CD8-positive, alpha-beta memory T cell (primary cell): ENCODE results near the gene MOB3A. TPM values are rescaled to one million over a fixed set of nuclear protein-coding genes. Genes with fewer than 3 reads are reported as not detected.

Experiments used
- CTCF ChIA-PET: fragments of 350-600 bp; sonication (Branson Sonifier 250); formaldehyde crosslinking; loops from one replicate; lab custom pipeline; 2021; ENCODE audit warnings: antibody characterized with exemption; lab: Charles Lee
- POLR2A ChIA-PET: fragments of 350-600 bp; sonication (Branson Sonifier 250); formaldehyde crosslinking; loops from one replicate; lab custom pipeline; 2021; ENCODE audit warnings: antibody characterized with exemption; lab: Charles Lee
- DNase-seq, 5 donors: peaks; one replicate each; pipeline versions ENCODE4 v3.0.0 to v3.0.0-alpha.2; 2020 to 2022; ENCODE audit warnings: mixed read lengths in 1 of 5
- H3K27ac ChIP-seq: one replicate; pipeline ENCODE4 v1.7.0; 2013; ENCODE audit warnings: low read depth, mild to moderate bottlenecking, low read length, moderate library complexity
- H3K27me3 ChIP-seq: 2 replicates; pipeline ENCODE4 v1.7.0; 2013; ENCODE audit warnings: low read length, mild to moderate bottlenecking; ENCODE audit not compliant: insufficient read depth, poor library complexity, severe bottlenecking
- H3K36me3 ChIP-seq: 2 replicates; pipeline ENCODE4 v1.7.0; 2013; ENCODE audit warnings: mild to moderate bottlenecking, low read length, moderate library complexity; ENCODE audit not compliant: insufficient read depth
- H3K4me1 ChIP-seq: 2 replicates; pipeline ENCODE4 v1.7.0; 2013; ENCODE audit warnings: mild to moderate bottlenecking, low read length, moderate library complexity; ENCODE audit not compliant: insufficient read depth
- H3K4me3 ChIP-seq: 2 replicates; pipeline ENCODE4 v1.7.0; 2013; ENCODE audit warnings: mild to moderate bottlenecking, low read length
- H3K9me3 ChIP-seq: 2 replicates; pipeline ENCODE4 v1.7.0; 2013; ENCODE audit warnings: mild to moderate bottlenecking, low read length
- H3K27ac Mint-ChIP-seq, 8 donors: one replicate each; pipeline ENCODE4 v1.8.0; 2020 to 2021; ENCODE audit warnings: mixed read lengths in 8 of 8, mild to moderate bottlenecking in 6 of 8, inconsistent platforms in 3 of 8, moderate library complexity in 3 of 8
- H3K27me3 Mint-ChIP-seq, 2 donors: one replicate each; pipeline ENCODE4 v1.8.0; 2020 to 2021; ENCODE audit warnings: mixed read lengths in 2 of 2, mild to moderate bottlenecking in 1 of 2, moderate library complexity in 1 of 2
- H3K36me3 Mint-ChIP-seq, 3 donors: one replicate each; pipeline ENCODE4 v1.8.0; 2020 to 2021; ENCODE audit warnings: mixed read lengths in 3 of 3, inconsistent platforms in 1 of 3, mild to moderate bottlenecking in 1 of 3
- H3K4me1 Mint-ChIP-seq, 3 donors: one replicate each; pipeline ENCODE4 v1.8.0; 2020 to 2021; ENCODE audit warnings: mixed read lengths in 3 of 3, inconsistent platforms in 1 of 3, mild to moderate bottlenecking in 1 of 3
- H3K4me3 Mint-ChIP-seq, 7 donors: one replicate each; pipeline ENCODE4 v1.8.0; 2020 to 2021; ENCODE audit warnings: mixed read lengths in 7 of 7, mild to moderate bottlenecking in 6 of 7, moderate library complexity in 4 of 7, inconsistent platforms in 2 of 7
- H3K9me3 Mint-ChIP-seq, 5 donors: one replicate each; pipeline ENCODE4 v1.8.0; 2020 to 2022; ENCODE audit warnings: mixed read lengths in 5 of 5, mild to moderate bottlenecking in 3 of 5, moderate library complexity in 2 of 5, inconsistent platforms in 1 of 5
- polyA plus RNA-seq: library from polyadenylated mRNA; unstranded; fragments of 300-500 nt; fragmentation: Illumina TruSeq; gene quantifications from one replicate; pipeline ENCODE4 v1.2.3, GENCODE V29; 2021
- total RNA-seq, 2 experiments: library from RNA; stranded (reverse); gene quantifications; one replicate each; pipeline ENCODE4 v1.2.3, GENCODE V29; 2021

MOB3A gene
- total and polyA plus RNA-seq, 3 experiments from 2014 or later, result 106 to 188 (median 171) TPM

DNA sequence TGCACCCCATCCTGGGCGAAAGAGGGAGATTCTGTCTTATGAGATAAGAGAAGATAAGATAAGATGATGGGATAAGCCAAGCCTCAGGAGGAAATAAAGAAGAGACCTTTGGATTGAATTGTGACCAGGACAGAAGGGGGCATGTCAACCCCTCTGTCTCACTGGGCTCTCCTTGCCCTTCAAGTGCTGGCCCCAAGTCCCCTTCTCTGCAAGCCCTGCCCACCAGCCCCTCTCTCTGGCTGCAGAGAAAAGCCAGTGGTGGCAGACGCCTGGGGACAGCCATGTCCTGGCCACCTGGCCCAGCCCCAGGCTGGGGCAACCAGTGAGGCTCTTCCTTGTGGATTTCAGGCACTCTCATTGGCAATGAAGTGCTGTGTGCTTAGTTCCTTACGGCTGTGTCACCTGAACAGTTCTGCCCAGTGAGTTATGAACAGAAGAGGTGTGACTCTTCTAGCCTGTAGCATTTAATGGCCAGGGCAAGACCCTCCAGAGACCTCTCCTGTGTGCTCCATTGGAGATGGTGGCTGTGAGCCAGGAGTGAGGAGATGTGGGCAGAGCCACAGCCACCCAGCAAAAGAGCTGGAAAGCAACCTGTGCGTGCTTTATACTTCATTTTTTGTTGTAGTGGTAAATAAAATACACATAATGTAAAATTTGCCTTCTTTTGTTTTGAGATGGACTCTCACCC, 74.5 kb downstream of the MOB3A start:
- Histone ChIP-seq H3K27me3 (no peaks in the 10 kb centered on the region), H3K9me3 (no peaks in the 10 kb centered on the region), H3K36me3 (no peaks in the 10 kb centered on the region), H3K27ac (no peak overlapping the region), H3K4me3 (no peak overlapping the region), H3K4me1 (no peaks in the 10 kb centered on the region)
- Mint-ChIP-seq H3K27me3 (no peaks in the 10 kb centered on the region), H3K4me3 (no peak overlapping the region), H3K4me1 (peaks cover 2 to 8% (median 6%) of the 10 kb centered on the region in 3 donors), H3K27ac (no peak overlapping the region), H3K9me3 (no peaks in the 10 kb centered on the region), H3K36me3 (no peaks in the 10 kb centered on the region)
- no peak for DNase-seq
- ChIA-PET CTCF (interaction anchor here (1.9 kb wide), 1 partner anchor 27 kb away, joined by 4 read pairs; no protein-coding TSS in a partner anchor), POLR2A (no interaction called here)

Other genes with a start within 250 kb of the MOB3A start
- 10 to 100 TPM; 61.0 to 63.7 TPM for gene REXO1, start 247.8 kb downstream of the MOB3A start, total RNA-seq
- 8.7 TPM for gene REXO1, start 247.8 kb downstream of the MOB3A start, polyA plus RNA-seq
- 10 to 100 TPM; 42.8 to 43.1 TPM for gene KLF16, start 232.7 kb downstream of the MOB3A start, total RNA-seq
- gene KLF16, start 232.7 kb downstream of the MOB3A start, polyA plus RNA-seq, result 0.92 TPM
- 100 to 1,000 TPM; 105 to 114 TPM for gene ABHD17A, start 210.8 kb downstream of the MOB3A start, total RNA-seq
- gene ABHD17A, start 210.8 kb downstream of the MOB3A start, polyA plus RNA-seq, result 252 TPM
- 1 to 10 TPM; 6.3 to 6.6 TPM for gene ADAT3, start 190.9 kb downstream of the MOB3A start, total RNA-seq
- 4.6 TPM for gene ADAT3, start 190.9 kb downstream of the MOB3A start, polyA plus RNA-seq
- gene SCAMP4, start 190.9 kb downstream of the MOB3A start, total RNA-seq, result 10 to 100 TPM; 38.6 to 40.6 TPM
- gene SCAMP4, start 190.9 kb downstream of the MOB3A start, polyA plus RNA-seq, result 16.3 TPM
- gene CSNK1G2, start 155.2 kb downstream of the MOB3A start, total RNA-seq, result 10 to 100 TPM; 62.1 to 63.5 TPM
- gene CSNK1G2, start 155.2 kb downstream of the MOB3A start, polyA plus RNA-seq, result 58.2 TPM
- gene BTBD2, start 80.6 kb downstream of the MOB3A start, total RNA-seq, result 10 to 100 TPM; 18.6 to 22.5 TPM
- gene BTBD2, start 80.6 kb downstream of the MOB3A start, polyA plus RNA-seq, result 5.3 TPM
- 100 to 1,000 TPM; 137 to 147 TPM for gene MKNK2, start 45.1 kb downstream of the MOB3A start, total RNA-seq
- gene MKNK2, start 45.1 kb downstream of the MOB3A start, polyA plus RNA-seq, result 50.8 TPM
- gene IZUMO4, start 589 bp upstream of the MOB3A start, total RNA-seq, result 1 to 10 TPM; 8.9 to 9.7 TPM
- 0.58 TPM for gene IZUMO4, start 589 bp upstream of the MOB3A start, polyA plus RNA-seq
- gene AP3D1, start 55.2 kb upstream of the MOB3A start, total RNA-seq, result 10 to 100 TPM; 96.5 to 99.2 TPM
- gene AP3D1, start 55.2 kb upstream of the MOB3A start, polyA plus RNA-seq, result 44.2 TPM
- gene DOT1L, start 67.6 kb upstream of the MOB3A start, total RNA-seq, result 10 to 100 TPM; 82.0 to 84.9 TPM
- gene DOT1L, start 67.6 kb upstream of the MOB3A start, polyA plus RNA-seq, result 1.2 TPM
- gene PLEKHJ1, start 140.0 kb upstream of the MOB3A start, total RNA-seq, result 10 to 100 TPM; 96.6 to 99.1 TPM
- gene PLEKHJ1, start 140.0 kb upstream of the MOB3A start, polyA plus RNA-seq, result 120 TPM
- 100 to 1,000 TPM; 131 to 138 TPM for gene SF3A2, start 140.5 kb upstream of the MOB3A start, total RNA-seq
- 36.2 TPM for gene SF3A2, start 140.5 kb upstream of the MOB3A start, polyA plus RNA-seq
- 1 to 10 TPM; 5.9 to 7.4 TPM for gene AMH, start 153.0 kb upstream of the MOB3A start, total RNA-seq
- gene AMH, start 153.0 kb upstream of the MOB3A start, polyA plus RNA-seq, result not detected
- gene JSRP1, start 160.1 kb upstream of the MOB3A start, total RNA-seq, result 1 to 10 TPM in 1 of 2 experiments, under 1 TPM in 1; 0.73 to 1.0 TPM
- 0.91 TPM for gene JSRP1, start 160.1 kb upstream of the MOB3A start, polyA plus RNA-seq
- not detected for gene PEAK3, start 185.8 kb upstream of the MOB3A start, total RNA-seq
- gene PEAK3, start 185.8 kb upstream of the MOB3A start, polyA plus RNA-seq, result 0.79 TPM
- under 1 TPM; 0.09 to 0.15 TPM for gene LINGO3, start 211.8 kb upstream of the MOB3A start, total RNA-seq
- gene LINGO3, start 211.8 kb upstream of the MOB3A start, polyA plus RNA-seq, result 9.2 TPM
- 100 to 1,000 TPM; 163 to 168 TPM for gene LSM7, start 232.3 kb upstream of the MOB3A start, total RNA-seq
- 162 TPM for gene LSM7, start 232.3 kb upstream of the MOB3A start, polyA plus RNA-seq
- gene SPPL2B, start 232.4 kb upstream of the MOB3A start, total RNA-seq, result 10 to 100 TPM; 39.0 to 41.4 TPM
- gene SPPL2B, start 232.4 kb upstream of the MOB3A start, polyA plus RNA-seq, result 8.4 TPM